Adrenal gland (tissue), 5 donors: ENCODE measurements around the gene ZNF813.

Experiments
- POLR2A ChIP-seq, 2 donors: fragments of 450-650 bp; IDR thresholded peaks; one replicate each; pipeline ENCODE4 v1.6.1; 2017; ENCODE audit warnings: antibody characterized with exemption in 2 of 2, mild to moderate bottlenecking in 2 of 2, moderate library complexity in 1 of 2
- TF ChIP-seq, protein P1 (sequence below), 6 experiments: fragments of 450-650 bp in 4 of 6; fragments of 200-600 bp in 2 of 6; sonication (generic) in 1 of 6; IDR thresholded peaks; 1 replicate in 5 of 6; 2 replicates in 1 of 6; pipeline versions ENCODE4 v1.5.1 to v1.8.0; 2016 to 2021; ENCODE audit warnings: antibody characterized with exemption in 6 of 6, mild to moderate bottlenecking in 2 of 6, moderate library complexity in 1 of 6
- donor health status: DM: no; HTN: no; CAD: no.

- TF ChIP-seq POLR2A (IDR thresholded peaks at IDR 0.05) = no peak
- TF ChIP-seq, protein P1, sequence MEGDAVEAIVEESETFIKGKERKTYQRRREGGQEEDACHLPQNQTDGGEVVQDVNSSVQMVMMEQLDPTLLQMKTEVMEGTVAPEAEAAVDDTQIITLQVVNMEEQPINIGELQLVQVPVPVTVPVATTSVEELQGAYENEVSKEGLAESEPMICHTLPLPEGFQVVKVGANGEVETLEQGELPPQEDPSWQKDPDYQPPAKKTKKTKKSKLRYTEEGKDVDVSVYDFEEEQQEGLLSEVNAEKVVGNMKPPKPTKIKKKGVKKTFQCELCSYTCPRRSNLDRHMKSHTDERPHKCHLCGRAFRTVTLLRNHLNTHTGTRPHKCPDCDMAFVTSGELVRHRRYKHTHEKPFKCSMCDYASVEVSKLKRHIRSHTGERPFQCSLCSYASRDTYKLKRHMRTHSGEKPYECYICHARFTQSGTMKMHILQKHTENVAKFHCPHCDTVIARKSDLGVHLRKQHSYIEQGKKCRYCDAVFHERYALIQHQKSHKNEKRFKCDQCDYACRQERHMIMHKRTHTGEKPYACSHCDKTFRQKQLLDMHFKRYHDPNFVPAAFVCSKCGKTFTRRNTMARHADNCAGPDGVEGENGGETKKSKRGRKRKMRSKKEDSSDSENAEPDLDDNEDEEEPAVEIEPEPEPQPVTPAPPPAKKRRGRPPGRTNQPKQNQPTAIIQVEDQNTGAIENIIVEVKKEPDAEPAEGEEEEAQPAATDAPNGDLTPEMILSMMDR (IDR thresholded peaks at IDR 0.05) = peak; percentile 51 to 75 (median 62)
Measured at GRCh38 chr19:53511933-53512374, 44.4 kb downstream of the ZNF813 start.
